Stimulated activated CD8-positive, alpha-beta memory T cell treated with anti-CD3 and anti-CD28 coated beads, Interleukin-7, amount 100 ng/mL, for 24 hours (primary cell): Measurements from ENCODE around the gene AGXT.

Experiments used
- DNase-seq: peaks from one replicate; pipeline ENCODE4 v3.0.0-alpha.2; 2020; ENCODE audit warnings: low read depth

AGXT gene

DNA sequence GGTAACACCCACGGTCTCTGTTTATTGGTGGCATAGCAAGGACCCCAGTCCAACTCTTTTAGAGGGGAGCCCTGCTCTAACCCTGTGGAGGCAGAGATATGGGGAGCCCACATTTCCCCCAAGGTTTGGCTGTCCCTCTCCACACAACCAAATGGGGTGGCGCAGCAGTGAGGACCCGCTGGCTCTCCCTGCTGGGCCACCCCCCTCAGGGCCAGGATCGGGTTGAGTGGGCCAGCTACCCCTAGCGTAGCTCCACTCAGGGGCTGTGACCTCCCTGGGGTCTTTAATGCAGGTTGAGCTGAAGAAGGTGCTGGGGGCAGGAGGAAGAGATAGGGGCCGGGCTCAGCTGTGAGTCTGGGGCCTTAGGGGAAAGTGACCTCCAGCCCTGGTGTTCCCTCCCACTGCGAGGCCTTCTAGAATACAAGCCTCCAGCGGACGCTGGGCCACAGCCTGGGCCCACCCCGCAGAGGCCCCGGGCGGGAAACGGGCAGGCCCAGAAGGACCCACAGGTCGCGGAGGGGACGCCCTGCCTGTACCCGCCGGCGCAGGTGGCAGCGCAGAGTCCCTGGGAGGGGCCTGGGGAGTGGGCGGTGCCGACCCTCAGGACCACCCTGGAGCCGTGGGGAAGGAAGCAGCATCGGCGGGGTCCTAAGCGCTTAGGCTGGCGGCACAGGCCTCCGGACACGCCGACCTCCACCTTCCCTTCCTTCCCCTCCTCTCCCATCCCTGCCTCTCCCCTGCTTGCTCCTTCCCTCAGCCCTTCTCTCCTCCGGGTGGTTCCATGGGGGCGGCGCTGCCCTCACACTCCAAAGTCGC, 47.1 kb downstream of the AGXT start:
- DNase-seq = no peak

GRCh38 chr2:240916571-240917008, 48.0 kb downstream of the AGXT start:
- no peak for DNase-seq

DNA sequence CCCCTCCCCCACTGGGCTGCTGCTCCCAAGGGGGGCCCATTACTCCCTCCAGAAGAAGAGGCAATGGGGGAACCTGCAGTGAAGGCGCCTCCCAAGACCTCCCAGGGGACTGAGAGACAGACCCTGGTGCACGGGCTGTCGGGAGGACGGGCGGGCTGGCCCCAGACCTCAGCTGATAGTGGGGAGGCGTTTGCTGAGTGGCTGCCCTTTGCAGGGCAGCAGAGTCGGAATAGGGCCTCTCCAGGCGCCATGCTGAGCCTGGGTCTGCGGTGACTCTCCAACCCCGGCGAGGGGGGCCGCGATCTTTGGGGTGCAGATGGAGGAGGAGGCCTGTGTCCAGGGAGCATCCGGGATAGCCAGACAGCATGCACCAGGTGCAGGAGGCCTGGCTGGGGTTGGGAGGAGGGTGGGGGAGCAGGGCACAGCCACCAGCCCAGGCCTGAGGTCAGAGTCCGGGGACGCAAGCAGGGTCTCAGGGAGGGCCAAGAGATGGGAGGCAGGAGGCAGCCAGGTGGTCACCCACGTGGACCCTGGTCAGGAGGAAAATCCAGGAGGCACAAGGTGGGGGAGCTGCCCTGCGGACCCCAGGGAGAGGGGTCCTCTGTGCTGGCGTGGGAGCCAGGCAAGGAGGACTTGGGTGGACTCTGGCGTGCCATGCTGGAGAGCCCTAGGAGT, 48.5 kb downstream of the AGXT start:
- no peak for DNase-seq

DNA sequence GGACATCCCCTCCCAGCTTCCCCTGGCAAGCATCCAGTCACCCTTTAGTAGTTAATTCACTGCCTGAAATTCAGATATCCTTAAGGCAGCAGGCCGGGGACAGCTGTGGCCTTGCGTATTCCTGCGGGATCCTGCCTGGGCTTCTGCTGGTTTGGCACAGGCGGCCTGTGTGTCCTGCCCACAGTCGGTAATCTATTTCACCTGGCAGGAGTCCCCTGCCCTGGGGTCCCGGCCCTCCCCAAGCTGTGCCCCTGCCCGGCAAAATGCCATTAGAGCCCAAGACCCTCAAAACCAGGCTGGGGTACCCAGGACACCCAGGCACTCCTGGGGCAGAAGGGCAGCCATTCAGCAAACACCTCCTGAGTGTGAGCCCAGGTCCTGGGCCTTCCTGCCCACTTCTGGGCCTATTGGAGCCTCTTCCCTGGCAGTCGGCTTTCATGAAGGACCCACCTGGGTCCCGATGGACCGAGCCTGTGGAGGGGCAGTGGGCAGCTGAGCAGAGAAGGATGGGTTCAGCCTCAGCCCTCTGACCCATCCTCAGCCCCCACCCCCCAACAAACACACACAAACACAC, 49.1 kb downstream of the AGXT start:
- DNase-seq = no peak

- no peak for DNase-seq
Measured at GRCh38 chr2:240918258-240919091, 49.9 kb downstream of the AGXT start.

DNA sequence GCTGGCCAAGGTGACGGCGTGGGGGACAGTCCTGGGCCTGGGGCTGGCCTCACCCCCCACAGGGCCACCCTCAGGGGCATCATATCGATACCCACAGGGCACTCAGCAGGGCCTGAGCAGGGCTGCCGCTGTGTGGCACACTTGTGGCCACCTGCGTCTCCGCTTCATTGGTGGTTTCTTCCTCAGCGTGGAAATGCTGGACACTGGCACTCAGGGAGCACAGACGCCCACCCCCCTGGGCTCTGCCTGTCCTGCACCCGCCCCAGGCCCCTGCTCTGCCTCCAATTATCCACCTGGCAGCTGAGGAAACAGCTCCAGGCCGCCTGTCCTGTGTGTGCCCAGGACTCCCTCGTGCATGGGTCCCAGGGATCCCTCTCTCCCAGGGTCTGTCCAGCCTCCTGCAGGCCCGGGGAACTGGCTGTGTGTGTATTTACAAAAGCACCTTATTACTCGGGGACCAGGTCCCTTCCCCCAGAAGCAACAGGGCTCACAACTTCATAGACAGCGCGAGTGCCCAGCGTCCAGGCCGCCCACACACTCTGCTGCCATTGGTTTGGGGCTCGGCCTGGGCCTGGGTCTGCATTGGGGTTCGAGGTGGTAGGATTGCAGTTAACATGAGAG, 50.6 kb downstream of the AGXT start:
- DNase-seq = no peak

- no peak for DNase-seq
Measured at GRCh38 chr2:240919786-240920782, 51.5 kb downstream of the AGXT start.

DNA sequence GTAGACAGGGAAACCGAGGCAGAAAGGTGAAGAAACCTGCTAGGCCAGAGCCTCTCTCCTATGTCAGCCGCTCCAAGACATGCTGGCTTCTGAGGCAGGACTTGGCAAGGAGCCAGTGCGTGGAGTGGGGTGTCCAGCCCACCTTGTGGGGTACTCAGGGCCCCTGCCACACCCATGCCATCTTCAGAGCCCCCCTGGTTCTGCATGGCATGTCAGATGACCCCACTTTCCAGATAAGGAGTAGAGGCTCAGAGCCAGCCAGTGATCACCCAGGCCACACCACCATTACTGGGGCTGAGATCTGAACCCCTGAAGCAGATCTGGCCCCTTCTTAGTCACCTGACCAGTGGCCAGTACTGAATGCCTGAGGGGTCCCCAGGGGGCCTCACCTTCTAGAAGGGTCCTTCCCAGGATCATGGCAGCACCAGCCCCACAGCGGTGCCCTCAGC, 52.2 kb downstream of the AGXT start:
- no peak for DNase-seq

DNA sequence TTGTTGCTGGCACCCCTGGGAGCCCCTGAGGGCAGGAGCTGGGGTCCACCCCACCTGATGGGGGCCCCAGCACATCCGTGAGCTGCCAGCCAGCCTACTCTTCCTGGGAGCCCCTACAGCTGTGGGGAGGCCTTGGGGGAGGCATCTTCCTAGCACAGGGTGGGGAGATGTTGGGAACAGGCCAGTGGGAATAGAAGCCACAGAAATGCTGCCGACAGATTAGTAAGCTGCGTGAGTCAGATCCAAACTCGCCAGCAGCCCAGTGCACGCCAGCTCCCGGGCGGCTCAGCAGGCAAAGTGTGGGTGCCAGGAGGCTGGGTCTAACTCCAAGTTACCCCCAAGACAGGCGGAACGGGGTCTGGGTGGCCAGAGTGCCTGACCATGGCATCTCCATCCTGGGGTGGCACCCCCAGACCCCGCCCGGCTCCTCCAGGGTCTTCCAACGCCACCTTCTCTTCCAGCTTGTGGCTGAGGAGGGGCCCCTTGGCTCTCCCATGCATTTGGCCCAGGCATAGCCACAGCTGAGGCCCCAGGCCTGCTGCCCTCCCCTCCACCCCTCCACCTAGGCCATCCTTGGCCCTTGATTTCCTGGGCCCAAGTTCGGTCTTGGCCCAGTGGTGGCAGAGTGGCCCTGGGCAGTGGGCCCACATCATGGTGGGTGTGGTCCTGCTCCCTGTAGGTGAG, 52.8 kb downstream of the AGXT start:
- DNase-seq = no peak

- DNase-seq = no peak
Measured at GRCh38 chr2:240921995-240922244, 53.3 kb downstream of the AGXT start.

DNA sequence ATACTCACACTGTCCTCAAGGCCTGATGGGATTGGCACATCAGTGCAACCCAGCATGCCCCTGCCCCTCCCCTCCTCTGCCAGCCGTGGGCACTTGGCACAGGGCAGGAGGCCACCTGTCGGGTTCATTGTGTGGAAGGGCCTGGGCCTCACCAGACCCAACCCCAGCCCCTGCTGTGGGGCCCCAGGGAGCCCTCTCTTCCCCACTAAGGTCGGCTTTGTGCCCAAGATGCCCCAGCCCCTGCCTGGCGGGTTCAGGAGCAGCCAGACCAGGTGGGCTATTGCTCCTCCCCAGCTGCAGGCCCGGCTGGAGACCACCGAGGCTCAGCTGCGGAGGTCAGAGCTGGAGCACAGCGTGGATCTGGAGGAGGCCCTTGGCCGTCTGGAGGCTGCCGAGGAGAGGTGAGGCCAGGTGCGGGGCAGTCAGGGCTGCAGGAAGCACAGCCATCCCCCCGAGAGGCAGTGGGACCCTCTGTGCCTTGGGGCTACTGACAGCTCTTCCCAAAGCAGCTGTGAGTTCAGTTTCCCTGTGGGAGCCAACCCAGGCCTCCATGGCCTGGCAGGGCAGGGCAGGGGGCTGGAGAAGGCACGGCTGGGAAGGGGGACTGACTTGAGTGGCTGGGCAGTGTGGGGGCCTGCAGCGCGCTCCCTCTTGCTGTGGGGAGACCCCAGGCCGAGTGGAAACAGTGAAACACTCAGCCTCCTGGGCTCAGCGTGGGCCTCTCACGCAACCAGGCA, 53.8 kb downstream of the AGXT start:
- no peak for DNase-seq

- DNase-seq = no peak
Measured at GRCh38 chr2:240922982-240923537, 54.4 kb downstream of the AGXT start.

GRCh38 chr2:240925191-240925567, 56.6 kb downstream of the AGXT start:
- no peak for DNase-seq

DNA sequence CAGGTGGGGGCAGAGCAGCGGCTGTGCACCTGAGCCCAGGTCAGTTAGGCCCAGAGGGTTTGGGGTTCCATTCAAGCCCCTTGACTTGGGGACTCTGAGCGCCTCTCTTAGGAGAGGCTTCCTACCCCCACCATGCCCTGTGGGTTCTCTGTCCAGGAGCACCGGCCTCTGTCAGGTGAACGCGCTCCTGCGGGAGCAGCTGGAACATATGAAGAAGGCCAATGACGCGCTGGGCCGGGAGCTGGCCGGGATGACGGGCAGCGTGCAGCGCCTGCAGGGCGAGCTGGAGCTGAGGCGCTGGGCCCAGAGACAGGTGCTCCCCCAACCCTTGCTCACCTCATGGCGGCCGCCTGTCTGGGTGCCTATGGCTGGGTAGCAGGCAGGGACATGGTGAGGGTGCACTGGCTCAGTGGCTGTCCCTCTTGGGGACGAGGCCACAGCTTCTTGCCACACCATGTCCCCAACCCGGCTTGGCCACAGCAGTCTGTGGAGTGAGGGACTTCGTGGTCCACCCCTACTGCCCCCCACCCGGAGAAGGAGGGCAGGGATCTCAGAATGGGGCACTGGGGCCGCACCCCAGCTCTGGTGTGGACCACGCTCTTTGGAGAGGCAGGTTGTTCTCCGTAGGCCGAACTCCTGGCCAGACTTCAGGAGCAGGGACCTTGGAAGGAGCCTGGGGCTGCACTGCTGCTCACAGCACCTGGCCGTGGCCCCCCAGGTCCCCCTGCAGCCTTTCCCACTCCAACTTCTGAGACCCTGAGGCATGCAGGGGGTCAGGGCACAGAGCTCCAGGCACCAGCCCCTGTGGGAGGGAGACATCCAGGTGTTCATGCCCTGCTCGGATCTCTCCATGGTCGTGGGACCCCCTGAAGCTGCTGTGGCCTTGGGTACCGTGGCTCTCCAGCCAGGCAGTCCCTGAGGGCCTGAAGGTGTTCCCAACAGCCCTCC, 57.2 kb downstream of the AGXT start:
- no peak for DNase-seq

DNA sequence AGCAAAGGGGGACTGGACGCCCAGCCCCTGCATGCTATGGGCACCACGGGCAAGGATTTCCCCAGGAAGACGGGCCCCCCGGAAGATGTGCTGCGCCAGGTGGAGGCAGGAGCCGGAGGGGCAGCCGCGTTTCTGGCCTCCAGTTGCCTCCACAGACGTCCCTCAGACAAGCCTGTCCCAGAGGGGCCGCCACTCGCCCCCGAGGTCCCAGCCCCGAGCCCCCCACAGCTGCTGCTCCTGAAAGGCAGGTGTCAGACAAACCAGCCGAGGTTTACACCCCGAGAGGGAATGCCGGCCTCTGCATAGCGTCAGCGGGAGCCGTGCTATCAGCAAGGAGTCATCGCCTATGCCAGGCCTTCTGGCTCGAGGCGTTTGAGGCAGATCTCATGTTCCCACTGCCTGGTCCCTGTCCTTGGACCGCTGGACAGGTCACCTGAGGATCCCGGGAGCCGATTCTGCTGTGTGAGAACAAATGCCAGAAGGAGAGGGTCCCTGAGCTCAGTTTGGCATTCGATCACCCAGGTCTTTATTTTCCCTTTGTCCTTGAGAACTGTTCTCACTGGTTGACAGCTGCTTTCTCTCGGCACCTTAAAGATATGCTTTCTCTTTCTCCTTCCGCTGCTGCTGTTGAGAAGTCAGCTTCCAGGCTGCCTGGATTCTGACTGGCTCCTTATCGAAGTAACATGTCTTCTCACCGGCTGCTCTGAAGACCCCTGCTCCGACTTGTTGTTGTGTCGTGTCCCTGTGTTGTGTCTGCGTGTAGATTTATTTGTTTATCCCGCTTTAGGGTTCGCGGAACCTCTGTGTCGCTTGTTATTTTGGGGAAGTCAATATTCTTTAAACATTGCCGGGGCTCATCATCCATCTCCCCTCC, 58.1 kb downstream of the AGXT start:
- DNase-seq = no peak

- DNase-seq = no peak
Measured at GRCh38 chr2:240927390-240927781, 58.8 kb downstream of the AGXT start.
